Measurements from ENCODE around the gene DICER1.
A peak's percentile ranks its signal among the peaks of the same experiment; 100 is the strongest.

The DICER1 gene

GRCh38 chr14:95162641-95163040 is 5.3 kb upstream of the DICER1 start:
- TF ChIP-seq CTCF (IDR thresholded peaks at IDR 0.05; ENCODE audit: control insufficient read depth, insufficient read depth, low read depth, low read length, missing control alignments) = no peak
- DNase-seq (ENCODE audit: low read depth) = no peak
- H3K4me3 ChIP-seq (ENCODE audit: control insufficient read depth, low read depth, low read length) = no peak overlapping the region

- no peak for DNase-seq (ENCODE audit: low read depth)
- peak overlapping the region; percentile 77 for H3K4me3 ChIP-seq (ENCODE audit: control insufficient read depth, low read depth, low read length)
- no peak for TF ChIP-seq CTCF (IDR thresholded peaks at IDR 0.05; ENCODE audit: control insufficient read depth, insufficient read depth, low read depth, low read length, missing control alignments)
Measured at GRCh38 chr14:95157048-95157326, 342 bp downstream of the DICER1 start.

- H3K4me3 ChIP-seq (ENCODE audit: control insufficient read depth, low read depth, low read length) = peak overlapping the region; percentile 77
- DNase-seq (ENCODE audit: low read depth) = no peak
- no peak for TF ChIP-seq CTCF (IDR thresholded peaks at IDR 0.05; ENCODE audit: control insufficient read depth, insufficient read depth, low read depth, low read length, missing control alignments)
Measured at GRCh38 chr14:95156161-95157047, 925 bp downstream of the DICER1 start.

GRCh38 chr14:95155045-95155444 is 2.3 kb downstream of the DICER1 start:
- H3K4me3 ChIP-seq (ENCODE audit: control insufficient read depth, low read depth, low read length) = no peak overlapping the region
- no peak for TF ChIP-seq CTCF (IDR thresholded peaks at IDR 0.05; ENCODE audit: control insufficient read depth, insufficient read depth, low read depth, low read length, missing control alignments)
- DNase-seq (ENCODE audit: low read depth) = no peak

GRCh38 chr14:95153866-95154265 is 3.5 kb downstream of the DICER1 start:
- H3K4me3 ChIP-seq (ENCODE audit: control insufficient read depth, low read depth, low read length) = no peak overlapping the region
- no peak for DNase-seq (ENCODE audit: low read depth)
- no peak for TF ChIP-seq CTCF (IDR thresholded peaks at IDR 0.05; ENCODE audit: control insufficient read depth, insufficient read depth, low read depth, low read length, missing control alignments)

GRCh38 chr14:95151561-95151960 is 5.8 kb downstream of the DICER1 start:
- TF ChIP-seq CTCF (IDR thresholded peaks at IDR 0.05; ENCODE audit: control insufficient read depth, insufficient read depth, low read depth, low read length, missing control alignments) = no peak
- no peak for DNase-seq (ENCODE audit: low read depth)
- H3K4me3 ChIP-seq (ENCODE audit: control insufficient read depth, low read depth, low read length) = no peak overlapping the region
